Activated CD8-positive, alpha-beta memory T cell treated with anti-CD3 and anti-CD28 coated beads, Interleukin-2, amount 50 U/mL, for 48 hours (primary cell): ENCODE measurements around the gene RDH14.

Experiments used
- DNase-seq: peaks from one replicate; pipeline ENCODE4 v3.0.0-alpha.2; 2020

RDH14 gene, protein sequence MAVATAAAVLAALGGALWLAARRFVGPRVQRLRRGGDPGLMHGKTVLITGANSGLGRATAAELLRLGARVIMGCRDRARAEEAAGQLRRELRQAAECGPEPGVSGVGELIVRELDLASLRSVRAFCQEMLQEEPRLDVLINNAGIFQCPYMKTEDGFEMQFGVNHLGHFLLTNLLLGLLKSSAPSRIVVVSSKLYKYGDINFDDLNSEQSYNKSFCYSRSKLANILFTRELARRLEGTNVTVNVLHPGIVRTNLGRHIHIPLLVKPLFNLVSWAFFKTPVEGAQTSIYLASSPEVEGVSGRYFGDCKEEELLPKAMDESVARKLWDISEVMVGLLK

DNA sequence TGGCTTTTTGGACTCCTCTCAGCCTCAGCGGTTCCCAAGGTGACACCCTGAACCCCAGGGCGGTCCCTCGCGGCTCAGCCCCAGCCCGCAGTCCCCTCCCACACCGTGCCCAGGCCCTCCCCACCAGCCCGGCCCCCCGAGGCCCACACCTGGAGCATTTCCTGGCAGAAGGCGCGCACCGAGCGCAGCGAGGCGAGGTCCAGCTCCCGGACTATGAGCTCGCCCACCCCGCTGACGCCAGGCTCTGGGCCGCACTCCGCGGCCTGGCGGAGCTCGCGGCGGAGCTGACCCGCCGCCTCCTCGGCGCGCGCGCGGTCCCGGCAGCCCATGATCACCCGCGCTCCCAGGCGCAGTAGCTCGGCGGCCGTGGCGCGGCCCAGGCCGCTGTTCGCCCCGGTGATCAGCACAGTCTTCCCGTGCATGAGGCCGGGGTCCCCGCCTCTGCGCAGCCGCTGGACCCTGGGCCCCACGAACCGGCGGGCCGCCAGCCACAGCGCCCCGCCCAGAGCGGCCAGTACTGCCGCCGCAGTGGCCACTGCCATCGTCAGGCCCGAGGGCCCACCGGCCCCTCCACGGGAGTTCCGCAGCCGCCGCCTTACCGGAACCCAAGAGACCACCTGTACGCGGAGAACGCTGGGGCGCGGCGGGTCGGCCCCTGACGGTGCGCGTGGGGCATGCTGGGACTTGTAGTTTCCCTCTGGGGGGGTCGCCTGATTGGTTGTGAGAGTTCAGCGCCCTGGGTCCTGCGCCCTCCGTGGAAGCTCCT lies at the start of gene RDH14:
RDH14 (minus strand) TSS at position 623 of the 766 bp plus-strand sequence; CDS start at position 542, 81 bp downstream.
- DNase-seq, result peak; percentile 92

GRCh38 chr2:18610090-18610489 lies 49.6 kb upstream of the RDH14 start:
- DNase-seq, result no peak

DNA sequence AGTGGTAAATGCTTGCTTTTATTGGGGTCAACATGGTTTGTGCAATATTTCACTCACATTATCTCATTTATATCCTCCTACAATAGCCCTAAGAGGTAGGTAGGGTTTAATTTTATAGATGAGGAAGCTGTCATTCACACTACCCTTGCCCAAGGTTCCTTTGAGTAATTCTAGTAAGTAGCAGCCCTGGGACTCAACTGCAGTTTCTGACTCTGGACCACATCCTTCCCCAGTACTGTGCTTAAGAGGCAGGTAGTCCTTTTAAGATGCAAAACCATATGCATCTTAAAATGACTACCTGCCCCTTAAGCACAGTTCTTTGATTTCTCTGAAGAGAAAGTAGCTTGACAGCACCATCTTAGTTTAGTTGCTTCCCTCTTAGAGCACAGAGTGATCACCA lies 44.7 kb upstream of the RDH14 start:
- DNase-seq, result no peak

GRCh38 chr2:18604531-18604885 lies 44.1 kb upstream of the RDH14 start:
- no peak for DNase-seq

GRCh38 chr2:18603854-18604530 lies 43.5 kb upstream of the RDH14 start:
- no peak for DNase-seq

- DNase-seq, result no peak
Measured at GRCh38 chr2:18602298-18602697, 41.8 kb upstream of the RDH14 start.

DNA sequence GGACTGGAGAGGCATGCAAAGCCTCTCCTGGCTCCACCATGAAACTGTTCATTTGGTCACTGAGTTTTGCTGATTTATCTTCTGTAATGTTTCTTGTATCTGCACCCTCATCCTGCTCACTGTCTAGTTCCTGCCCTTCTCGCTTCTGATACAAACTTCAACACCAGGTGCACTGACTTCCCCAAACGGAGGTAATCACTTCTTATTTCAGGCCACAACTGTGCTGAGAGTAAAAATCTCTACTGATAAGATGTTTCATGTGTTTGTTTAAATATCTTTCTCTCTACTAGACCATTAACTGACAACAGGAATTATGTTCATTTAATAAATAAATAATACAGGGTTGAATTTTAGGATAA lies 39.8 kb upstream of the RDH14 start:
- DNase-seq, result no peak

DNA sequence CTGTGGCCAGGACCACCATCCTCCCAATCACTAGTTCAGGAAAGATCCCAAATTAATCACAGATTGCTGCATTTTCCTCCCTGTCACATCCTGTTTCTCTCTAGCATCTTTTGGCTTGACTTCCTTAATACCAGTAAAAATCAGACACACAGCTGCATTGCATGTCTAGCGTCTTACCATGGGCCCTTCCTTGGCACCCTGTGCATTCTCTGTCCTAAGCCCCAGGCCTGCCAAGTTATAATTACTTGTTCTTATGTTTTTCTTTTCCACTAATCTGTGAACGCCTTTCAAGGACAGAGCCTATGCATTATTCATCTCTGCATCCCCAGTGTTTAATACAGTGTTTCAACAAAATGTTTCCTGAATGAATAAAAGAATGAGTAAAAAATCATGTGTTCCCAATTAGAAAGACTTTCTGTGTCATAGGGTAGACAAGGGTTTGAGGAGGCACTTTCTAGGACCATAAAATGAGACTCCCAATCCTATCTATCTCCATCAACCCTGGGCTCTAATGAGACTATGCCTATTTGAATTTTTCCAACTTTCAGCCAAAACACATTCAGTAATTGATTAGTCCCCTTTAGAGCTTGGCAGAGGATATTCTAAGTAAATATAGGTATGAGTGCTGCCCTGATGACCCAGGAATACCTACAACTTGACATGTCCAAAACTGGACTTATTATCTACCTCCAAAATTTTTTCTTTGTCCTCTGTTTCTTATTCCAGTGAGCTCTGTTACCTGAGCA lies 39.2 kb upstream of the RDH14 start:
- DNase-seq, result no peak

DNA sequence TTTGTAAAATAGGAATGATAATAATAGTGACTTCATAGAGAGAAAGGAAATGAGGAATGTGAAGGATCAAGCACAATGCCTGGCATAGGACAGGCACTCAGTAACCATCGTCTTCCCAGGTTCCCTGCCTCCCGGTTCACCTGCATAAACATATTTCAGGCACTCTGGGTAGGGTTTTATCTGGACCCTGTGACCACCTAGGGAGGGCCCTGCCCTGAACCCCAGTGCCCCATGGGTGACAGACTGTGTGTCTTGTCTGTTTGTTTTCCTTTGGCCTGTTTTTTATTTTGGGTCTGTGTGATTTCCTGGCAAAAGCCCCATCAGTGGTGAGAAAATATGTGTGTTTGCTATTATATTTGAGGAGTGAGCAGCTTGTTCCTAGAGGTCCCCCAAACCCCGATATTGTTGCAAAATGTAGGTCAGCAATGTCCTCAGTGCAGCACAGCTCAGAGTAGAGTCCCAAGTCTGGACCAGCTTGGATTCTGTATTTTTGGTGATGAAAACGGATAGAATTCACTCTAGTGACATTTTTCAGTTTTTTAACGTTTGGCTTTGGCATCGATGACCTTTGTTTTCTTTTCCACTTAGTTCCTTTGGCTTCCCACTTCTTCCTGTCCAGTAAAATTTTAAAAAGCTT lies 38.5 kb upstream of the RDH14 start:
- no peak for DNase-seq

GRCh38 chr2:18597618-18598017 lies 37.2 kb upstream of the RDH14 start:
- no peak for DNase-seq

- no peak for DNase-seq
Measured at GRCh38 chr2:18596993-18597392, 36.5 kb upstream of the RDH14 start.

DNA sequence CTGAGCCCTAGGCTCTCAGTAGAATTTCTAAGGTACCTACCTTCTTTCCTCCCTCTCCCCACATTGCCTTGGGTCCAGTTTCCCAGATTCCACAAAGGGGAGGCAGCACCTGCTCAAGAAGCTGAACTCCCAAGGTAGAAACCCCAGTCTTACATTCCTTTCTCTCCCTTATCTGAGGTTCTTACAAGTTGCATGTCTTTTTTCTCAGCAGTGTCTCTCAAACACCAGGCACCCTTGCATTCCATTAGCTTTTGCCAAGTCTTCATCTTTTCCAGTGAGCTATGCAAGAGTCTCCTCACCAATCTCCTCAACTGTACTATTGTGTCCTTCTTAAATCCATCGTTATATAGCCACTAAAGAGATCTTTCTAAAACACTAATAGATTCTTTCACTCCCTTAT lies 33.0 kb upstream of the RDH14 start:
- DNase-seq, result no peak

DNA sequence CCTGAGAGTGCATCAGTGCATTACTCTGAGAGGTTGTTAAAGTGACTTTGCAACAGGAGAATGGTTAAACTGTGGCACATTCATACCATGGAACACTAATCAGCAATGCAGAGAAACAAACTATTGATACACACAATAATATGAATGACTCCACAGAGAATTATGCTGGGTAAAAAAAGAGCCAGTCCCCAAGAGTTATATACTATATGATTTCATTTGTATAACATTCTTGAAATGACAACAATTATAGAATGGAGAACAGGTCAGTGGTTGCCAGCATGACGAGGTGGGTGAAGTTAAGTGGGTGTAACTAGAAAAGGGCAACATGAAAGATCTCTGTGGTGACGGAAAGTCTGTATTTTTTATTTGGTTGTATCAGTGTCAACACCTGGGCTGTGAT lies 31.9 kb upstream of the RDH14 start:
- no peak for DNase-seq

GRCh38 chr2:18589354-18589753 lies 28.9 kb upstream of the RDH14 start, which contains the start of gene NT5C1B:
Gene NT5C1B, minus strand, starts transcription at chr2:18589569. Its CDS starts 101 bp downstream, at chr2:18589468.
- DNase-seq, result no peak

- no peak for DNase-seq
Measured at GRCh38 chr2:18588802-18589201, 28.3 kb upstream of the RDH14 start.

GRCh38 chr2:18588049-18588448 lies 27.6 kb upstream of the RDH14 start:
- DNase-seq, result no peak

- no peak for DNase-seq
Measured at GRCh38 chr2:18585526-18585925, 25.1 kb upstream of the RDH14 start.

- DNase-seq, result no peak
Measured at GRCh38 chr2:18584608-18584954, 24.1 kb upstream of the RDH14 start.

DNA sequence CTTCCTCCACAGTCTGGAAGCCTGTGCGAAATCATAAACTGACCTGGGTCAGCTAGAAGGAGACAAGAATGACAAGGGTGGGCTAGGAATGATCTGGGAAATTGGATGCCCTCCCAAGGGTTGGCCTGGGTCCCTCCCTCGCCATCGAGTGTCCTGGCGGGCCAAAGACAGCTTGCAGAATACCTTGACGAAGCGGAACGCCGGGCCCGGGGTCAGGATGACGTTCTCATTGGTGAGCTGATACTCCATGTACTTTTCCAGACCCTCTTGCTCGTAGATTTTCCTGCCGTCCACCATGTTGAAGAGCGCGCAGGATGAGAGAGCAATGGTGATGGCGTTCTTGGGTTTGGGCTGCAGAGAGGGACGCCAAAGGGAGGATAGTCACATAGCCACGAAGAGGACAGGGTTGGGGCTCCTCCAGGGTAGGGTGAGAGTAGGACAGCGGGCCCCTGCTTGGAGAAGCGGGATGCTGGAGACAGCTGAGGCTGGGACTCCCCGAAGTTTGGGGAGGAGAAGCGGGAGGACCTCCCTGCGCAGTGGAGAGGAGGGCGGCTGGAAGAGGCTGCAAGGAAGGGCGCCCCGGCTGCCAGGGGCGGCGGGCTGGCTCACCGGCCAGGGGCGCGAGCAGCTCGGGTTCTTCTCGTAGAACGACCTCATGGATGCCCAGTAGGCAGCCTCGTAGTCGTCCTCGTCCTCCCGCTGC lies 23.6 kb upstream of the RDH14 start:
- no peak for DNase-seq

DNA sequence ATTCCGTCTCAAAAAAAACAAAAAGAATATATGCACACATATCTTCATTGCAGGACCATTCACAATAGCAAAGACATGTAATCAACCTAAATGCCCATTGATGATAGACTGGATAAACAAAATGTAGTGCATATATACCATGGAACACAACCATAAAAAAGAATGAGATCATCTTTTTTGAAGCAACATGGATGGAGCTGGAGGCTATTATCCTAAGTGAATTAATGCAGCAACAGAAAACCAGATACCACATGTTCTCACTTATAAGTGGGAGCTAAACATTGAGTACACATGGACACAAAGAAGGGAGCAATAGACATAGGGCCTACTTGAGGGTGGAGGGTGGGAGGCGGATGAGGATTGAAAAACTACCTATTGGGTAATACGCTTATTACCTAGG lies 20.2 kb upstream of the RDH14 start:
- DNase-seq, result no peak

- no peak for DNase-seq
Measured at GRCh38 chr2:18578033-18578432, 17.6 kb upstream of the RDH14 start.

DNA sequence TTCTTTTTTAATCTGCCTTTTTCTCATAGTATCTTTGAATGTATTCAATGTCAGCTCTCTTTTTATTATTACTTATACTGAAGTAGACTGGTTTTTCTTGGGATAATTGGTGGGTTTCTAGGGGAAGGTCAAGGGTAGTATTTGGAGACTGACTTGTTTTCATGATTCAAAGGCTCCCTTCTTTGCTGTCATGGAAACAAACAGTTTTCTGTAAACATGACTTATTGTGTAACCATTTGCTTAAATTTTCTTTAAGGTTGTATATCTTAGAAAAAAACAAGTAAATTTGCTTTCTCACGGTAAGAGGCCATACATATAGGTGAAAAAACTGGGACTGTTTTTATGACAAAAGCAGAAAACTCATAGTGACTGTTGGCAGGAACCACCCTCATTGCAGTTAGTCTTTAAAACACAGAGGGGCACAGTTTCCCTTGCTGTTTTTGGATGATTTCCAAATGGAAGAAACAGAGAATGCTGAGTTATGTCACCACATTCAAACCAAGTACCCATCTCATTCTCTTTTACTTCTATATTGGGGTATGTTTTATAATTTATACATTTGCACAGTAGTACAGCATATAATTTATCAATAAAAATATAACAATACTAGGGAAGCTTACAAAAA lies 5.8 kb upstream of the RDH14 start:
- no peak for DNase-seq
